ENCODE measurements around the gene PERM1. TPM values are rescaled to one million over a fixed set of nuclear protein-coding genes. Genes with fewer than 3 reads are reported as not detected.

The PERM1 gene, protein sequence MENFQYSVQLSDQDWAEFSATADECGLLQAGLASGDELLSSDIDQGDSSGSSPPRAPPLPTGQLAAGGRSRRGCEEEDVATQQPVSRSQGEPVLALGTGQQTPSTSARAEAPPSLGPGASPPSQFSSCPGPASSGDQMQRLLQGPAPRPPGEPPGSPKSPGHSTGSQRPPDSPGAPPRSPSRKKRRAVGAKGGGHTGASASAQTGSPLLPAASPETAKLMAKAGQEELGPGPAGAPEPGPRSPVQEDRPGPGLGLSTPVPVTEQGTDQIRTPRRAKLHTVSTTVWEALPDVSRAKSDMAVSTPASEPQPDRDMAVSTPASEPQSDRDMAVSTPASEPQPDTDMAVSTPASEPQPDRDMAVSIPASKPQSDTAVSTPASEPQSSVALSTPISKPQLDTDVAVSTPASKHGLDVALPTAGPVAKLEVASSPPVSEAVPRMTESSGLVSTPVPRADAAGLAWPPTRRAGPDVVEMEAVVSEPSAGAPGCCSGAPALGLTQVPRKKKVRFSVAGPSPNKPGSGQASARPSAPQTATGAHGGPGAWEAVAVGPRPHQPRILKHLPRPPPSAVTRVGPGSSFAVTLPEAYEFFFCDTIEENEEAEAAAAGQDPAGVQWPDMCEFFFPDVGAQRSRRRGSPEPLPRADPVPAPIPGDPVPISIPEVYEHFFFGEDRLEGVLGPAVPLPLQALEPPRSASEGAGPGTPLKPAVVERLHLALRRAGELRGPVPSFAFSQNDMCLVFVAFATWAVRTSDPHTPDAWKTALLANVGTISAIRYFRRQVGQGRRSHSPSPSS
- 0.23 TPM in 1 of 2 replicates, not detected in the other for total RNA-seq

GRCh38 chr1:981955-982558, at the start of gene PERM1:
PERM1 (minus strand) TSS chr1:982093; CDS start chr1:981029, 1,064 bp downstream.

DNA sequence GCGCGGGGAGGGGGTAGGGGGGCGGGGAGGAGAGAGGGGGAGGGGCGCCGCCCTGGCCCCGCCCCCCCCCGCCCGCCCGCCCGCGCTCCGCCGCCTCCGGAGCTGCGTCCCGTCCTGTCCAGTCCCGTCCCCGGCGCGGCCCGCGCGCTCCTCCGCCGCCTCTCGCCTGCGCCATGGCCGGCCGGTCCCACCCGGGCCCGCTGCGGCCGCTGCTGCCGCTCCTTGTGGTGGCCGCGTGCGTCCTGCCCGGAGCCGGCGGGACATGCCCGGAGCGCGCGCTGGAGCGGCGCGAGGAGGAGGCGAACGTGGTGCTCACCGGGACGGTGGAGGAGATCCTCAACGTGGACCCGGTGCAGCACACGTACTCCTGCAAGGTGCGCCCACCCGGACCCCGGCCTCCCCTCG, 38.1 kb upstream of the PERM1 start, which contains the start of gene AGRN:
Gene AGRN (plus strand): TSS at position 121 of the 405 bp plus-strand sequence. CDS start 53 bp downstream, at position 174.

GRCh38 chr1:1013105-1013921, 31.4 kb upstream of the PERM1 start, which contains the start of gene ISG15:
ISG15 (plus strand) TSS chr1:1013497; CDS start chr1:1013574, 77 bp downstream.

DNA sequence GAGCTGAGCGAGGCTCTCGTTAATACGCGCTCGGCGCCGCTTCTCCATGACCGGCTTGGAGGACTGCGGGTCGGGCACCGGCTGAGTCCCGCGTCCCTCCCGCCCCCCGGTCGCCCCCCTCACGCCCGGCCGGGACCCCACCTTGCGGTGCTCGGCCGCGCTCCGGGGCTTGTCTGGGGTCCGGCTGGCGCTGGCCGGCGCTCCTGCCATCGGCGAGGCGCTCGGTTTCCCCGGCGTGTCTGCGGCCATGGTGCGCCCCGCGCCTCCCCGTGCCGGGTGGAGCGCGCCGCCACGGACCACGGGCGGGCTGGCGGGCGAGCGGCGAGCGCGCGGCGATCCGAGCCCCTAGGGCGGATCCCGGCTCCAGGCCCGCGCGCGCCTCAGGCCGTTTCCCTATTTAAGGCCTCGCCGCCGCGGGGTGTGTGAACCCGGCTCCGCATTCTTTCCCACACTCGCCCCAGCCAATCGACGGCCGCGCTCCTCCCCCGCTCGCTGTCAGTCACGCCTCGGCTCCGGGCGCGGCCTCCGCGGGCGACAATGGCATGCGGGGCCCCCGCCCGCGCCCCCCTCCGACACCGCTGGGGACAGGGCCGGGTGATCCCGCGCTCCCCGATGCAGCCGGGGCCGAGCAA, 17.9 kb upstream of the PERM1 start, which contains the start of gene HES4:
Gene HES4 (minus strand): TSS at position 373 of the 632 bp plus-strand sequence. CDS start 124 bp downstream, at position 249.

DNA sequence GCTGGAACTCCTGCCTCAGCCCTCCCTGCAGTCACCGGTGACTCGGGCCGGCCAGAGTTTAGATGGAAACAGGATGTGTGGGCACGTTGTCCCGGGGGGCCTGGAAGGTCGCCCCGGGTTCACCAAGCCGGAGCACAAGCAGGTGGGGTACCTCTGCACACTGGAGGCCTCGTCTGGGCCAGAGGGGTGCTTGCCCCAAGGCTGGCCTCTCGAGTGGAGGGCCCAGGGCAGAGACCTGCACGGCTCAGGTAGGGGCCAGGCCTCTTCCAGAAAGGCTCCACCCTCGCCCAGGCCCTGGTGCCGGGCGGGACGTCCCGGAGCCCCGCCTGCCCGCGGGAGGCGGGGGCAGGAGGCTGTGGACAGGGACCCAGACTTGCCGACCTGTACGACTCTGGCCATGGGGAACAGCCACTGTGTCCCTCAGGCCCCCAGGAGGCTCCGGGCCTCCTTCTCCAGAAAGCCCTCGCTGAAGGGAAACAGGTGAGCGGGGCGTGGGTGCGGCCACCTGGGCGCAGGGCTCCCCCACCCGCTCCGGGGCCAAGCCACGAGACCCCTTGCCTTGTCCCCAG, 15.7 kb downstream of the PERM1 start, which contains the start of gene PLEKHN1:
Gene PLEKHN1 (plus strand): TSS at position 348 of the 569 bp plus-strand sequence. CDS start 50 bp downstream, at position 398.

GRCh38 chr1:960363-961131, 21.3 kb downstream of the PERM1 start, which contains the start of gene KLHL17:
KLHL17 (plus strand) TSS chr1:960584; CDS start chr1:960694, 110 bp downstream.

GRCh38 chr1:958823-959730, 22.8 kb downstream of the PERM1 start, which contains the start of gene NOC2L:
NOC2L (minus strand) TSS chr1:959256; CDS start chr1:959240, 16 bp downstream.

Other genes starting within 250 kb of the PERM1 start
- gene SAMD11, start 58.2 kb downstream of the PERM1 start, total RNA-seq = 0.08 TPM in 2 replicates
- 72.7 and 142 TPM in 2 replicates for gene NOC2L, start 22.8 kb downstream of the PERM1 start, total RNA-seq
- 9.5 and 10.2 TPM in 2 replicates for gene KLHL17, start 21.5 kb downstream of the PERM1 start, total RNA-seq
- gene PLEKHN1, start 15.6 kb downstream of the PERM1 start, total RNA-seq = 4.0 and 10.2 TPM in 2 replicates
- 3.0 and 5.6 TPM in 2 replicates for gene HES4, start 18.0 kb upstream of the PERM1 start, total RNA-seq
- gene ISG15, start 31.4 kb upstream of the PERM1 start, total RNA-seq = 29.4 and 34.9 TPM in 2 replicates
- gene AGRN, start 38.0 kb upstream of the PERM1 start, total RNA-seq = 211 and 412 TPM in 2 replicates
- 0.08 and 0.15 TPM in 2 replicates for gene RNF223, start 92.2 kb upstream of the PERM1 start, total RNA-seq
- gene C1orf159, start 134.0 kb upstream of the PERM1 start, total RNA-seq = 19.8 and 25.9 TPM in 2 replicates
- gene TTLL10, start 191.8 kb upstream of the PERM1 start, total RNA-seq = not detected in 2 replicates
- gene TNFRSF18, start 224.5 kb upstream of the PERM1 start, total RNA-seq = not detected in 2 replicates
- not detected in 2 replicates for gene TNFRSF4, start 232.1 kb upstream of the PERM1 start, total RNA-seq
- 146 and 147 TPM in 2 replicates for gene SDF4, start 249.9 kb upstream of the PERM1 start, total RNA-seq